ENCODE measurements around the gene CCDC186. TPM values are rescaled to one million over a fixed set of nuclear protein-coding genes. Genes with fewer than 3 reads are reported as not detected.
A peak's percentile ranks its signal among the peaks of the same experiment; 100 is the strongest.

Gene CCDC186
- total RNA-seq, result 11.3 and 13.9 TPM in 2 replicates

DNA sequence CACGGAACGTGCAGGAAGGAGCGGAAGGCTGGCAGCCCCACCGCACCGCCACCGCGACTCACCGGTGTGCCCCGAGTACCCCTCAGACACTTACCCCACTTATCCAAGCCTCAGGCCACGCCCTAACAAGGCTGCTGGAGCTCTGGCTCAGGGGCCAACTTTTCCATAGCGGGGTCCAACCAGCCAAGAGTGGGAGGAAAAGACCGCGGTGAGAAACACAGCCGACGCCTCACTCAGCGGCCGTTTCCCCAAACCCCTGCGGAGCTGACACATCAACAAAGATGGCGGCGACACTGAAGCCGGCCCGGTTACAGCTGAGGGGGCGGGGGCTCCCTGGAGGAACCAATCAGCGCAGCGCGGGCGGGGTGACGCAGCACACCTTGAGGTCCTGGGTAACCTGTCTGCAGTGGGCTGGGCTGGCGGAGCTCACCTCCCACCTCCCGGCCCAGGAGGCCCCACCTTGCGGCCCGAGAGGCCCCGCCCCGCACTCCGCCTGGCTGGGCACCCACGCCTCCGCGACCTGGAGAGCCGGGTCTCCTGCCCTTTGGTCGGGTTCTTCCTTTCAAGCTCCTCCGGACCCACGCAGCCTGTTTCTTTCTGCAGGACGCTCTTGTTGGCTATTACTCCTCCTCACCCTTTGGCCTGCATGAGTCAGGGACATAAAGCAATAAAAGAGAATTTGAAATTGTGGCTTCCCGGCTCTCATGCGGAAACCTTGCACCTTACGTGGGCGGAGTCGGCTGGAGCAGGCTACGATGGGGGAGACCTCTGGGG lies at the start of gene CCDC186:
Gene CCDC186, minus strand, starts transcription at position 283 of the 774 bp plus-strand sequence. CDS start 10,935 bp downstream, outside the sequence.
- no peaks in the 10 kb centered on the region for H3K9me3 Mint-ChIP-seq
- DNase-seq (ENCODE audit: low spot score), result peak; percentile 95
- intact Hi-C loops (cut with micrococcal nuclease), result loop anchor here (1.0 to 10.0 kb wide), 5 partner anchors 213 to 493 kb away; partner anchors contain the start of genes DCLRE1A and NHLRC2
- H3K4me1 Mint-ChIP-seq (ENCODE audit: low read depth), result peaks cover 24% of the 10 kb centered on the region
- H3K27ac Mint-ChIP-seq, result peak within 1 kb of the TSS; percentile 95
- peak within 1 kb of the TSS; percentile 97 for H3K4me3 Mint-ChIP-seq (ENCODE audit: low read depth)
- H3K27me3 Mint-ChIP-seq (ENCODE audit: low read depth), result peaks cover 26% of the 10 kb centered on the region
- peaks cover 13% of the 10 kb centered on the region for H3K36me3 Mint-ChIP-seq (ENCODE audit: low read depth)

DNA sequence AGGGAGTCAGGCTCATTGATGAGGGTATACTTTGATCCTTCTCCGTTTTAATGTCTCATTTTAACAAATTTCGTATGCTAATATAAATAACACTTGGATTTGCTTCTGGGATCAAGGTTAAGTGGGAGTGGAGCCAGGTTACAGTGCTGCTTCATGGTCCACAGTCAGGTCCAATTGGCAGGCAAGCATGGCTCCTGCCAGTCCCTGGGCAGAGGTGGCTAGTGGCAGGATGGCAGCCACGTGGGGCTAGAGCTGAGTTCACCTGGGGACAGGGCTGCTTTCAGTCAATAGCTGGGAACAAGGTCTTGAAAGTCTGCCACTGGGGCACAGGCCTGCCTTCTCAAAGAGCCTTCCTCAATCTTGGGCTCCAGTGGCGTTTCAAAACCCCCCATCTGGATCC lies 49.1 kb upstream of the CCDC186 start:
- Mint-ChIP-seq H3K36me3 (ENCODE audit: low read depth) (no peaks in the 10 kb centered on the region), H3K9me3 (no peaks in the 10 kb centered on the region), H3K4me1 (ENCODE audit: low read depth) (no peaks in the 10 kb centered on the region), H3K27me3 (ENCODE audit: low read depth) (peaks cover 46% of the 10 kb centered on the region), H3K4me3 (ENCODE audit: low read depth) (no peak overlapping the region), H3K27ac (no peak overlapping the region)
- no peak for DNase-seq (ENCODE audit: low spot score)
- intact Hi-C loops (cut with micrococcal nuclease), result no loop called here

DNA sequence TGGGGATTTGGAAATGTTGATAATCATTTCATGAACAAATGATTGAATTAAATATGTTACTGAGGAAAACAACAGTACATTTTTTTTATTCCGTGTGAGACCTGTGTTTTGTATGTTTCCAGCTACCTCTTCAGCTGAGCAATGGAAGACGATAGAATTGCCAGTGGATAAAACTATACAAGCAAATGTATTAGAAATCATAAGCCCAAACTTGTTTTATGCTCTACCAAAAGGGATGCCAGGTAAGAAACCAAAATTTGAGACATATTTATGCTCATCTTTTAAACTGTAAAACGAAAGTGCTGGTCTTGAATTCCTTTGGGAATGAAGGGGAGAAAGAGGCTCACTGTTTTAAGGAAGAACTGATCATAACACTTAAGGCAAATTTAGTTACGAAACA lies 47.2 kb upstream of the CCDC186 start:
- no peak for DNase-seq (ENCODE audit: low spot score)
- no peaks in the 10 kb centered on the region for H3K9me3 Mint-ChIP-seq
- H3K4me1 Mint-ChIP-seq (ENCODE audit: low read depth), result no peaks in the 10 kb centered on the region
- H3K4me3 Mint-ChIP-seq (ENCODE audit: low read depth), result no peak overlapping the region
- no peak overlapping the region for H3K27ac Mint-ChIP-seq
- no peaks in the 10 kb centered on the region for H3K36me3 Mint-ChIP-seq (ENCODE audit: low read depth)
- intact Hi-C loops (cut with micrococcal nuclease), result no loop called here
- peaks cover 49% of the 10 kb centered on the region for H3K27me3 Mint-ChIP-seq (ENCODE audit: low read depth)

DNA sequence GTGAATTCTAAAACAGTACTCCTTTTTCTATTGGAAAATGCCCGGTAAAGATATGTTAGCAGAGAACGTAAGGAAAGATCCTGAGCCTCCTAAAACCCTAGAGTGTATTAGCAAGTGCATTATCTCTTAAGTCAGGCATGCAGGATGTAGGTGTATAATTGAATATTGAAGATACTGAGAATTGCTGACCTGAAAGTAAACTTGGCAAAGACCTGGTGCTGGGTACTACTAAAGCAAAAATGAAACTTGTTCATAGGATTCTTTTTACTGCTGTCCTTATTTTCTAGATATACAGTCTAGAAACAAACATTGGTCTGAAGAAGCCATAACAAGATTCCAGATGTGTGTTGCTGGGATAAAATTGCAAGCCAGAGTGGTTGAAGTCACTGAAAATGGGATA lies 46.3 kb upstream of the CCDC186 start:
- Mint-ChIP-seq H3K36me3 (ENCODE audit: low read depth) (no peaks in the 10 kb centered on the region), H3K9me3 (no peaks in the 10 kb centered on the region), H3K27me3 (ENCODE audit: low read depth) (peaks cover 49% of the 10 kb centered on the region), H3K4me3 (ENCODE audit: low read depth) (no peak overlapping the region), H3K4me1 (ENCODE audit: low read depth) (no peaks in the 10 kb centered on the region), H3K27ac (no peak overlapping the region)
- no peak for DNase-seq (ENCODE audit: low spot score)
- intact Hi-C loops (cut with micrococcal nuclease), result no loop called here

DNA sequence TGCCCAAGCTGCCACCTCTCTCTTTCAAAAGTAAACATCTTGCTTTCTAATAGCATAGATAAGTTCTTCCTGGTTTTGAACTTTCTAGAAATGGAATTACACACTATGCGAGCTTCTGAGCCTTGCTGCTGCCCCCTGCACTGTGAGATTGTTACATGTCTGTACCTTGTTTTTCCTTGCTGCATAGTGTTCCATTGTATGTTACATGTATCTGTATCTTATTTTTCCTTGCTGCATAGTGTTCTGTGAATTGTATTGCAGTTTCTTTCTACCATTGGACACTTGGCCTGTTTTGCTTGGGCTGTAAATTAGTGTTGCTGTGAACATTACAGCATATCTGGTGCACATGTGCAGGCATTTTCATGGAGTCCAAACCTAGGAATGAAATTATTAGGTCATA lies 41.0 kb upstream of the CCDC186 start:
- no peak overlapping the region for H3K27ac Mint-ChIP-seq
- H3K4me3 Mint-ChIP-seq (ENCODE audit: low read depth), result no peak overlapping the region
- H3K27me3 Mint-ChIP-seq (ENCODE audit: low read depth), result peaks cover 33% of the 10 kb centered on the region
- H3K9me3 Mint-ChIP-seq, result no peaks in the 10 kb centered on the region
- H3K36me3 Mint-ChIP-seq (ENCODE audit: low read depth), result no peaks in the 10 kb centered on the region
- DNase-seq (ENCODE audit: low spot score), result no peak
- intact Hi-C loops (cut with micrococcal nuclease), result no loop called here
- H3K4me1 Mint-ChIP-seq (ENCODE audit: low read depth), result no peaks in the 10 kb centered on the region

DNA sequence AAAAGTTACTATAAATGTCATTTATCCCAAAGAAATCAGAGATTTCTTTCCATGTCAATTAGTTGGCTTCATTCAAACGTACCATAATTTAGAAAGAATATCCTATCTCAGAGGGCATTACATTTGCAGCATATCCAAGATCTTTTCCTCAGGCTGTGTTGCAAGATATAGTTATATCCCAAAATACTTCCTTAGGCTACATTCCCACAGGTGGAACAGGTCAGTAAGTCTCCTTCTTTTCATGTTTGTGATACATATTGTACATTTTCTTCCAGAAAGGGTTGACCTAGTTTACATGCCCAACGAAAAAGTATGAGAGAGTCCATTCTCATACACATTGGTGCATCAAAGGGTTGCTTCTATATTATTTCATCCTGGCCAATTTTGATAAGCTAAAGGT lies 38.1 kb upstream of the CCDC186 start:
- H3K4me3 Mint-ChIP-seq (ENCODE audit: low read depth), result no peak overlapping the region
- no peaks in the 10 kb centered on the region for H3K36me3 Mint-ChIP-seq (ENCODE audit: low read depth)
- H3K9me3 Mint-ChIP-seq, result no peaks in the 10 kb centered on the region
- H3K27ac Mint-ChIP-seq, result no peak overlapping the region
- no peak for DNase-seq (ENCODE audit: low spot score)
- intact Hi-C loops (cut with micrococcal nuclease), result no loop called here
- no peaks in the 10 kb centered on the region for H3K4me1 Mint-ChIP-seq (ENCODE audit: low read depth)
- peaks cover 31% of the 10 kb centered on the region for H3K27me3 Mint-ChIP-seq (ENCODE audit: low read depth)

DNA sequence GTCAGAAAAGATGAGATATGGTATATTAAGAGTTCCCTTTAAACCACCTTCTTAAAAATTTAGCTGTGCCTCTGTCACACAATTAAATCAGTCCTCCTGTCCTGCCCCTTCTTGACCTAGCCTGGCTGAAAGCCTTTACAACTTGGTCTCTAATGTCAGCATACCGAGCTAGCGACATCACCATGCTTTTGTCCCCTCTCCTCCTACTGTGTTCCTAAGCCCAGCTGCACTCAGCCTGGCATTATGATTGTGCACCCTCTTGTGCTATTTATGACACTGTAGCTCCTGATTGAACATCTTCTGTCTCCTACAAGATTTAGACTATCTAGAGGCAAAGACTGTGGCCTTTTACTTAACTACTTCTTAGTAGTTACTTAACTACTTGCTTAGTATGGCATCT lies 34.3 kb upstream of the CCDC186 start:
- Mint-ChIP-seq H3K27ac (no peak overlapping the region), H3K27me3 (ENCODE audit: low read depth) (peaks cover 28% of the 10 kb centered on the region), H3K4me3 (ENCODE audit: low read depth) (no peak overlapping the region), H3K4me1 (ENCODE audit: low read depth) (no peaks in the 10 kb centered on the region), H3K36me3 (ENCODE audit: low read depth) (no peaks in the 10 kb centered on the region), H3K9me3 (no peaks in the 10 kb centered on the region)
- intact Hi-C loops (cut with micrococcal nuclease), result no loop called here
- no peak for DNase-seq (ENCODE audit: low spot score)

DNA sequence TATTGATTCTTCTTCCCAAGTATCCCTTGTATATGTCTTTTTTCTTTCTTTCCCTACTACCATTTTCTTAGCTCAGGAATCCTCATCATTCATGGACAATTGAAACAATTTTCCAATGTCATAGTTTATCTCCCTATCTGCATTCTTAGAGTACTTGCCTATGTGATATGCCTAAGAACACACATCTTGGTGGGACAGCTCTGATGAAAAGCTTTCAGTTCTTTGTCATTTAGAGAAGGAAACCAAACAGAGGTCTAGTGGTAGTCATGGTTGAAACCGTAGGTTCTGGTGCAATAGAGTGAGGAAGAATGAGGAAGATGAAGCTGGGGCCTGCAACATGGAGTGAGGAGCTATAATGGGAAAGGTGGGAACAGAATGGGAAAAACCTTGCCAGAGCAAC lies 33.3 kb upstream of the CCDC186 start:
- Mint-ChIP-seq H3K9me3 (no peaks in the 10 kb centered on the region), H3K4me1 (ENCODE audit: low read depth) (peaks cover 5% of the 10 kb centered on the region), H3K4me3 (ENCODE audit: low read depth) (no peak overlapping the region), H3K27ac (no peak overlapping the region), H3K27me3 (ENCODE audit: low read depth) (peaks cover 34% of the 10 kb centered on the region), H3K36me3 (ENCODE audit: low read depth) (no peaks in the 10 kb centered on the region)
- no peak for DNase-seq (ENCODE audit: low spot score)
- intact Hi-C loops (cut with micrococcal nuclease), result no loop called here

DNA sequence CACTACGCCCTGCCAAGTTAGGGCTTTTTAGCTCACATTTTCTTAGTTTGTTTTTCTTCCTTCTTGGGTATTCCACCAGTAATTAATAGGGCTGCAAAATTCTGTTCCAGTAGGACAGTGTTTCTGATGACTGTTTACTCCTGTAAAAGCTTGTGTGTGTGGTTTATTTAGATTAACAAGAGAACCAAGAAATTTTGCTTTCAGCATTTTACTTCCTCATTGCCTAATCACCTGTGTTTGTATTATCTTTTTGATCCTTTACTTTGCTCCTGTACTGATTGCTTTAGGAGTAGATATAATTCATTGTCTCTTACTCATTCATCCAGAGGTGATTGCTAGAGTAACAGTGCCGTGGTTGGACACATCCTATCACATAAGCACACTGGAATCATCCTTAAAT lies 32.9 kb upstream of the CCDC186 start:
- Mint-ChIP-seq H3K27me3 (ENCODE audit: low read depth) (peaks cover 32% of the 10 kb centered on the region), H3K9me3 (no peaks in the 10 kb centered on the region), H3K27ac (no peak overlapping the region), H3K4me1 (ENCODE audit: low read depth) (peaks cover 6% of the 10 kb centered on the region), H3K36me3 (ENCODE audit: low read depth) (no peaks in the 10 kb centered on the region), H3K4me3 (ENCODE audit: low read depth) (no peak overlapping the region)
- no peak for DNase-seq (ENCODE audit: low spot score)
- intact Hi-C loops (cut with micrococcal nuclease), result no loop called here

DNA sequence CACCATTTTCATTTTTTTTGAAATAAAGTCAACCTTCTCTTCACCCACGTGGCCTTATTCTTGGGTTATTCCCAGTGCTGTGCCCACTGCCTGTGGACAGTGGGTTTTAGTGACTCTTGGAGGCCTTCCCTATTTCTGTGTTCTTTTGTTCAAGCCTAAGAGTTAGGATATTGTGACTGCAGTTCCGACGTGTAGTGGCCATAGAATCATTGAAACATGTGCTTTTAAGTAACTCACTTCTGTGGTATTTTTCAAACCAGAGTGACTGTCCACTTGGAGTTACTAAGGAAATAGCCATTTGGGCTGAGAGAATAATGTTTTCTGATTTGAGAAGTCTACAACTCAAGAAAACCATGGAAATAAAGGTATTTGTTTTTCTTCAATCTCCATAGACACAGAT lies 28.8 kb upstream of the CCDC186 start:
- Mint-ChIP-seq H3K27me3 (ENCODE audit: low read depth) (peaks cover 45% of the 10 kb centered on the region), H3K4me1 (ENCODE audit: low read depth) (peaks cover 7% of the 10 kb centered on the region), H3K4me3 (ENCODE audit: low read depth) (no peak overlapping the region), H3K9me3 (no peaks in the 10 kb centered on the region), H3K27ac (no peak overlapping the region), H3K36me3 (ENCODE audit: low read depth) (no peaks in the 10 kb centered on the region)
- no peak for DNase-seq (ENCODE audit: low spot score)
- intact Hi-C loops (cut with micrococcal nuclease), result no loop called here

DNA sequence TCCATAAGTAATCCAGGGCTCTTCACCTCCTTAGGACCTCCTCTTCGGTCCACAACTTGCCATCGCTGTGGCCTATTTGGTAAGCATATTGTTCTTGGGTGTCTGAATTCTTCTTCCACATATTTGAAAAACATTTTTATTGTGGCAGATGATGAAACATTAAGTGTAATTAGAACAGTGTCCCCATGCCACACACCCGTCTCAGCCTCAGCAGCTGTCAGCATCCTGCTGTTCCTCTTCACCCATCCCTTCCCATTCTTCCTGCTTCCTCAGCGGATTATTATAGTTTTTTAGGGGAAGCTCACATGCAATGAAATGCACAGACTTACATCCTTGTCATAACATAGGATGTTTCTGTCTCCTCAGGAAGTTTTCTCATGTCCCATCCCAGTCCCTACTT lies 25.2 kb upstream of the CCDC186 start:
- Mint-ChIP-seq H3K27ac (no peak overlapping the region), H3K9me3 (no peaks in the 10 kb centered on the region), H3K4me3 (ENCODE audit: low read depth) (no peak overlapping the region), H3K27me3 (ENCODE audit: low read depth) (peaks cover 65% of the 10 kb centered on the region), H3K36me3 (ENCODE audit: low read depth) (no peaks in the 10 kb centered on the region), H3K4me1 (ENCODE audit: low read depth) (peaks cover 18% of the 10 kb centered on the region)
- intact Hi-C loops (cut with micrococcal nuclease), result no loop called here
- no peak for DNase-seq (ENCODE audit: low spot score)

DNA sequence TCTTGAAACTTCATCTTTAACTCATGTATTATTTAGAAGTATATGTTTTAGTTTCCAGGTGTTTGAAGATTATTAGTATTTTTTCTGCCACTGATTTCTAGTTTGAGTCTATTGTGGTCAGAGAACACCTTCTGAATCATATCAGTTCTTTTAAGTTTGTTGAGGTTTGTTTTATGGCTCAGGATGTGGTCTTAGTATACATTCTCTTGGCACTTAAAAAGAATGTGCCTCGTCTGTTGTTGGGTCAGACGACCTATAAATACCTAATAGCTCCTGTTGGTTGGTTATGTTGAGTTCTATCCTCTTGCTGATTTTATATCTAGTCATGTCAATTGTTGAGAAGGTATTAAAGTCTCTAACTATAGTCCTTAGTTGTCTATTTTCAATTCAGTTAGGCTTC lies 21.1 kb upstream of the CCDC186 start:
- peaks cover 11% of the 10 kb centered on the region for H3K4me1 Mint-ChIP-seq (ENCODE audit: low read depth)
- no peak overlapping the region for H3K4me3 Mint-ChIP-seq (ENCODE audit: low read depth)
- H3K36me3 Mint-ChIP-seq (ENCODE audit: low read depth), result no peaks in the 10 kb centered on the region
- H3K9me3 Mint-ChIP-seq, result no peaks in the 10 kb centered on the region
- no peak for DNase-seq (ENCODE audit: low spot score)
- intact Hi-C loops (cut with micrococcal nuclease), result no loop called here
- H3K27ac Mint-ChIP-seq, result no peak overlapping the region
- peaks cover 70% of the 10 kb centered on the region for H3K27me3 Mint-ChIP-seq (ENCODE audit: low read depth)

DNA sequence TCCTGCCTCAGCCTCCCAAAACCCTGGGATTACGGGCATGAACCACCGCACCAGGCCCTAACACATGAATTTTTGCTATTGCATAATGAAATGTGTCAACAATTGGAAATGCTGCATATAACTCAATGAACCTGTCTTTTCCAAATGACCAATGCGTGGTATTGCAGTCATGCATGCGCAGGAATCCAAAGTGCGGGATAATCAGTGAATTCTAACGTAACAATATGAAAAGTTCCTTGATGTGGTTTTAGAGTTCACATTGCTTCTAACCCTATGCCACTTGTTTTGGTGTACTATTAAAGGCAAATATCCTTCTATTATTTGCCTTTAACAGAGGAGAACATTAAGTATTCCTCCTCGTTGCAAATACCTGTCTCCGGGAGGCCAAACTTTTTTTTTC lies 15.7 kb upstream of the CCDC186 start:
- no peaks in the 10 kb centered on the region for H3K36me3 Mint-ChIP-seq (ENCODE audit: low read depth)
- no peaks in the 10 kb centered on the region for H3K4me1 Mint-ChIP-seq (ENCODE audit: low read depth)
- no peak overlapping the region for H3K4me3 Mint-ChIP-seq (ENCODE audit: low read depth)
- intact Hi-C loops (cut with micrococcal nuclease), result no loop called here
- DNase-seq (ENCODE audit: low spot score), result no peak
- no peak overlapping the region for H3K27ac Mint-ChIP-seq
- H3K27me3 Mint-ChIP-seq (ENCODE audit: low read depth), result peaks cover 55% of the 10 kb centered on the region
- no peaks in the 10 kb centered on the region for H3K9me3 Mint-ChIP-seq
